ENCODE results near the gene HNRNPUL1. TPM values are rescaled to one million over a fixed set of nuclear protein-coding genes. Genes with fewer than 3 reads are reported as not detected.
A peak's percentile ranks its signal among the peaks of the same experiment; 100 is the strongest.

Gene HNRNPUL1
- total and polyA plus RNA-seq, 2 experiments from 2014 or later: 111 to 112 TPM

DNA sequence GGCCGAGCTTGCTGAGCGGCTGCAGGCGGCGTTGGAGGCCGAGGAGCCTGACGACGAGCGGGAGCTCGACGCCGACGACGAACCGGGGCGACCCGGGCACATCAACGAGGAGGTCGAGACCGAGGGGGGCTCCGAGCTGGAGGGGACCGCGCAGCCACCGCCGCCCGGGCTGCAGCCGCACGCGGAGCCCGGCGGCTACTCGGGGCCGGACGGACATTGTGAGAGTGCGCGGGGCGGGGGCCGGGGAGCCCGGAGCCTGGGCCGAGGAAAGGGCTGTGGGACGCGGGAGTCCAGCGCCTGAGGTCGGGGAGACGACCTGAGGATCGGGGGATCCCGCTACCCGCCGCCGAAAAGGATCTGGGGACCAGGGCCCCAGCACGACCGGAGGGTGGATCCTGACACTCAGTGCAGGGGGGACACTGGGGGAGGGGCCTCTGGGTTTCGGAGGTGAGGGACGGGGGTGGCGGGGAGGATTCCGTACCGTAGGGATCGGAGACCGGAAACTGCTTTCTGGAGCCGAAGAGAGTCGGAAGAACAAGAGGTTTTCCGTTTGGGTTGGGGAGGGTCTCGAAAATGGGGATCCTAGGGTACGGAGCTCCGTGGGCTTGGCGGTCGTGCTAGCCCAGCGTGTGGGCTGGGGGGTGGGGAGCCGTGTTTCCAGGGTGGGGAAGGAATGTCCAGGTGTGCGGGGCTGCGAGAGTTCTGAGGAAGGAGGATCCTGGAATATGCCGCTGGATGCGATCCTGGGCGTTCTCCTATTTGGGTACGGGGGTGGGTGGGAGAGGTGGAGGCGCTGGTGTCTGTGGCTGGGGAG is 616 bp downstream of the HNRNPUL1 start:
- Histone ChIP-seq H3K9me3 (ENCODE audit: low read depth) (no peaks in the 10 kb centered on the region), H2AFZ (peak overlapping the region; percentile 30; the same call in 1 of the 2 replicates)
- in situ Hi-C loops (cut with MboI): no loop called here

DNA sequence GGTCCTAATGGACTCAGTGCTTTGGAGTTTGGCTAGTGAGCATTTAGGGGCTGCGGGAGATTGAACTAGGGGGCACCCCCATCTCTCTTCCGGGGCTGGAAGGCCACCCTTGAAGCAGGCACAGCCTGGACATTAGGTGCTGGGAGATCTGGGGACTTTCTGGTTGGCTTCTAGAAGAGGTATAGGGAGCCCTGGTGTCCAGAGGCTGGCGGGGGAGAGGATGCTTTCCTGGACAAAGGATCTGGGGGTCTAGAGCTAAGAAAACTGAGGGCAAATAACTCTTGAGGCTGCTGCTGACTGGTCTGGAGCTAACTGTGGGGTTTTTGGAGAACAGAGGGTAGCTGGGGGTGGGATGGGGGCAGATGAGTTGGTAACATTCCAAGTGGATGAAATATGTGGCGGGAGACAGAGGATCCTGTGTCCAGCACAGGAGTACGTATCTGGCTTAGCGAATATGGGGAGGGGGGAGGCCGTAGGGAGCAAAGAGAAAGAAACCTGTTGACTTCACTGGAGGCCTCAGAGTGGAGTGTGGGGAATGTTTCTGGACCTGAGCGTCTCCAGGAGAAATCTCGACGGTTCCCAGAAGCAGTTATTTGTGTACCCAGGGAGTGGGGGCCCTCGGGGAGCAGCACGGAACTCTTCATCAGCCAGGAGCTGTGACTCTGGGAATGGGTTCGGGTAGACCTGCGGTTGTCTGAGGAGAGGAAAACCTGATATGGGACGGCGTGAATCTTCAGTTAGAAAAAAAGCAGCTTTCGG is 1.4 kb downstream of the HNRNPUL1 start:
- Histone ChIP-seq H3K9ac (peak overlapping the region; percentile 100), H2AFZ (no peak overlapping the region; the same call in 1 of the 2 replicates), H3K9me2 (ENCODE audit: insufficient read depth) (no peaks in the 10 kb centered on the region), H3K4me1 (ENCODE audit: insufficient read depth) (peaks cover 13% of the 10 kb centered on the region; the same call in 1 of the 2 replicates), H3K9me3 (ENCODE audit: low read depth) (no peaks in the 10 kb centered on the region), H3K36me3 (ENCODE audit: low read depth) (peaks cover 33% of the 10 kb centered on the region), H3K79me2 (ENCODE audit: insufficient read depth) (peaks cover 64% of the 10 kb centered on the region), H3K27ac (peak overlapping the region; percentile 96), H3F3A (ENCODE audit: insufficient read depth) (peaks cover 15% of the 10 kb centered on the region), H3K27me3 (replicated peaks; ENCODE audit: insufficient read depth) (no peaks in the 10 kb centered on the region), H3K4me2 (ENCODE audit: unreplicated experiment) (peak overlapping the region; percentile 98), H3K4me3 (peak overlapping the region; percentile 94), H4K20me1 (ENCODE audit: insufficient read depth) (no peaks in the 10 kb centered on the region)
- in situ Hi-C loops (cut with MboI): no loop called here
- no peak for TF ChIP-seq EZH2phosphoT487 (IDR thresholded peaks at IDR 0.05; ENCODE audit: insufficient read depth, low read depth)
- no peak for TF ChIP-seq EZH2 (IDR thresholded peaks at IDR 0.05; ENCODE audit: insufficient read depth, poor library complexity, severe bottlenecking)
- peak; percentile 63 for DNase-seq
- 2% methylated on average over 16 to 17 of the region's 17 CpGs for WGBS, 2 experiments (ENCODE audit: low coverage in 1 of 2, low lambda C conversion rate in 2 of 2, missing lambda C conversion rate in 2 of 2)

More for the DNA sequence above, 616 bp downstream of the HNRNPUL1 start:
- Histone ChIP-seq H3K9me2 (ENCODE audit: insufficient read depth) (no peaks in the 10 kb centered on the region), H3K36me3 (ENCODE audit: low read depth) (peaks cover 36% of the 10 kb centered on the region), H3K79me2 (ENCODE audit: insufficient read depth) (peaks cover 56% of the 10 kb centered on the region), H3K4me3 (peak overlapping the region; percentile 94), H4K20me1 (ENCODE audit: insufficient read depth) (no peaks in the 10 kb centered on the region), H3K9ac (peak overlapping the region; percentile 100), H3K4me1 (ENCODE audit: insufficient read depth) (peaks cover 13% of the 10 kb centered on the region; the same call in 1 of the 2 replicates), H3K27me3 (replicated peaks; ENCODE audit: insufficient read depth) (no peaks in the 10 kb centered on the region), H3K4me2 (ENCODE audit: unreplicated experiment) (peak overlapping the region; percentile 98), H3K27ac (peak overlapping the region; percentile 96), H3F3A (ENCODE audit: insufficient read depth) (peaks cover 23% of the 10 kb centered on the region)
- DNase-seq: peak; percentile 67
- TF ChIP-seq EZH2phosphoT487 (IDR thresholded peaks at IDR 0.05; ENCODE audit: insufficient read depth, low read depth): no peak
- no peak for TF ChIP-seq EZH2 (IDR thresholded peaks at IDR 0.05; ENCODE audit: insufficient read depth, poor library complexity, severe bottlenecking)
- 1 to 3% methylated on average over 48 to 75 of the region's 75 CpGs for WGBS, 2 experiments (ENCODE audit: low coverage in 1 of 2, low lambda C conversion rate in 2 of 2, missing lambda C conversion rate in 2 of 2)

DNA sequence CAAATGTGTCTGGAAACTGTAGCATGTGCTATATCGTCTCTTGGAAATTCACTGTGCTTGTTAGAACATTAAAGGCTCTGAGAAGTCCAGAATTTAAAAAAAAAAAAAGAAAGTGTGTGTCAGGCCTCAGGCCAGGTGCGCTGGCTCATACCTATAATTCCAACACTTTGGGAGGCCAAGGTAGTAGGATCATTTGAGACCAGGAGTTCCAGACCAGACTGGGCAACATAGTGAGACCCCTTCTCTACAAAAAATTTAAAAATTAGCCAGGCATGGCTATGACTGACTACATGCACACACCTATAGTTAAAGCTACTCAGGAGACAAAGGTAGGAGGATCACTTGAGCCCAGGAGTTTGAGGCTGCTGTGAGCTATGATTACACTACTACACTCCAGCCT is 4.9 kb downstream of the HNRNPUL1 start:
- Histone ChIP-seq H3K4me2 (ENCODE audit: unreplicated experiment) (no peak overlapping the region), H3K9me2 (ENCODE audit: insufficient read depth) (no peaks in the 10 kb centered on the region), H3F3A (ENCODE audit: insufficient read depth) (no peaks in the 10 kb centered on the region), H3K4me3 (no peak overlapping the region), H3K36me3 (ENCODE audit: low read depth) (peaks cover 59% of the 10 kb centered on the region), H3K4me1 (ENCODE audit: insufficient read depth) (peaks cover 13% of the 10 kb centered on the region; the same call in 1 of the 2 replicates), H3K79me2 (ENCODE audit: insufficient read depth) (peaks cover 99% of the 10 kb centered on the region), H3K9me3 (ENCODE audit: low read depth) (no peaks in the 10 kb centered on the region), H3K9ac (no peak overlapping the region), H3K27ac (no peak overlapping the region), H3K27me3 (replicated peaks; ENCODE audit: insufficient read depth) (no peaks in the 10 kb centered on the region), H4K20me1 (ENCODE audit: insufficient read depth) (no peaks in the 10 kb centered on the region), H2AFZ (no peak overlapping the region)
- no peak for DNase-seq
- WGBS, 2 experiments (ENCODE audit: low coverage in 1 of 2, low lambda C conversion rate in 2 of 2, missing lambda C conversion rate in 2 of 2): 96 to 100% methylated on average over 2 of the region's 2 CpGs
- in situ Hi-C loops (cut with MboI): no loop called here
- no peak for TF ChIP-seq EZH2 (IDR thresholded peaks at IDR 0.05; ENCODE audit: insufficient read depth, poor library complexity, severe bottlenecking)
- no peak for TF ChIP-seq EZH2phosphoT487 (IDR thresholded peaks at IDR 0.05; ENCODE audit: insufficient read depth, low read depth)

DNA sequence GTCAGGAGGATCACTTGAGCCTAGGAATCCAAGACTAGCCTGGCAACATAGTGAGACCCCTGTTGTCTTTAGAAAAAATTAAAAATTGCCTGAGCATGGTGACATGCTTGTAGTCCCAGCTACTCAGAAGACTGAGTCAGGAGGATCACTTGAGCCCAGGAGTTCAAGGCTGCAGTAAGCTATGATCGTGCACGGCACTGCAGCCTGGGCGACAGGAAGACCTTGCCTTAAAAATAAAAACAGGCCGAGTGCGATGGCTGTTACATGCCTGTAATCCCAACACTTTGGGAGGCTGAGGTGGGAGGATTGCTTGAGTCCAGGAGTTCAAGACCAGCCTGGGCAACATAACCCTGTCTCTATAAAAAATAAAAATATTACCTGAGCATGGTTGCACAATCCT is 5.4 kb downstream of the HNRNPUL1 start:
- in situ Hi-C loops (cut with MboI): no loop called here
- peaks cover 13% of the 10 kb centered on the region; the same call in 1 of the 2 replicates for H3K4me1 ChIP-seq (ENCODE audit: insufficient read depth)
- no peaks in the 10 kb centered on the region for H3F3A ChIP-seq (ENCODE audit: insufficient read depth)
- DNase-seq: no peak
- H3K36me3 ChIP-seq (ENCODE audit: low read depth): peaks cover 64% of the 10 kb centered on the region
- no peaks in the 10 kb centered on the region for H3K9me2 ChIP-seq (ENCODE audit: insufficient read depth)
- H3K27me3 ChIP-seq (replicated peaks; ENCODE audit: insufficient read depth): no peaks in the 10 kb centered on the region
- TF ChIP-seq EZH2 (IDR thresholded peaks at IDR 0.05; ENCODE audit: insufficient read depth, poor library complexity, severe bottlenecking) (no peak), EZH2phosphoT487 (IDR thresholded peaks at IDR 0.05; ENCODE audit: insufficient read depth, low read depth) (no peak)
- H4K20me1 ChIP-seq (ENCODE audit: insufficient read depth): no peaks in the 10 kb centered on the region
- no peak overlapping the region for H3K4me2 ChIP-seq (ENCODE audit: unreplicated experiment)
- H3K79me2 ChIP-seq (ENCODE audit: insufficient read depth): peaks cover 98% of the 10 kb centered on the region
- no peak overlapping the region for H3K4me3 ChIP-seq
- H2AFZ ChIP-seq: no peak overlapping the region
- 91 to 95% methylated on average over 5 of the region's 5 CpGs for WGBS, 2 experiments (ENCODE audit: low coverage in 1 of 2, low lambda C conversion rate in 2 of 2, missing lambda C conversion rate in 2 of 2)
- H3K9me3 ChIP-seq (ENCODE audit: low read depth): no peaks in the 10 kb centered on the region
- no peak overlapping the region for H3K9ac ChIP-seq
- H3K27ac ChIP-seq: no peak overlapping the region
